HepG2 (cell line): ENCODE results near the gene FANCE. TPM values are rescaled to one million over a fixed set of nuclear protein-coding genes. Genes with fewer than 3 reads are reported as not detected.

Experiments
- GLI4 ChIP-seq: sonication (generic); formaldehyde crosslinking; IDR thresholded peaks from 2 replicates; pipeline ENCODE4 v1.5.1; 2020; ENCODE audit warnings: missing genetic modification reagents, mild to moderate bottlenecking, moderate library complexity, borderline replicate concordance
- MIER2 ChIP-seq: IDR thresholded peaks from 2 replicates; pipeline ENCODE4 v1.6.1; 2016; ENCODE audit warnings: missing biosample characterization, missing genetic modification reagents
- PCBP2 ChIP-seq: fragments of 200-400 bp; formaldehyde crosslinking; optimal IDR thresholded peaks from 2 replicates; pipeline ENCODE3; 2018; ENCODE audit warnings: low read length, low read depth; ENCODE audit not compliant: poor library complexity, severe bottlenecking
- RFX1 ChIP-seq: fragments of 450-650 bp; IDR thresholded peaks from 2 replicates; pipeline ENCODE4 v1.6.1; 2017
- SRSF4 ChIP-seq: fragments of 200-400 bp; formaldehyde crosslinking; IDR thresholded peaks from one replicate; pipeline ENCODE4 v1.6.1; 2018; ENCODE audit warnings: mild to moderate bottlenecking, low read depth, low read length, moderate library complexity; ENCODE audit not compliant: poor library complexity, severe bottlenecking
- SRSF9 ChIP-seq: fragments of 200-400 bp; formaldehyde crosslinking; IDR thresholded peaks from 2 replicates; pipeline ENCODE4 v1.6.1; 2018; ENCODE audit warnings: borderline replicate concordance, mild to moderate bottlenecking, low read depth, low read length; ENCODE audit not compliant: insufficient read depth, poor library complexity, severe bottlenecking
- STAG1 ChIP-seq: sonication (generic); formaldehyde crosslinking; IDR thresholded peaks from 2 replicates; pipeline ENCODE4 v1.4.0; 2020; ENCODE audit warnings: missing genetic modification reagents
- TEAD2 ChIP-seq: sonication (generic); formaldehyde crosslinking; IDR thresholded peaks from 2 replicates; pipeline ENCODE4 v1.9.0; 2021; ENCODE audit warnings: missing genetic modification reagents
- TERF1 ChIP-seq: sonication (generic); formaldehyde crosslinking; IDR thresholded peaks from 2 replicates; pipeline ENCODE4 v1.8.0; 2022; ENCODE audit warnings: mild to moderate bottlenecking, missing genetic modification reagents, moderate library complexity
- TFDP1 ChIP-seq: IDR thresholded peaks from 2 replicates; pipeline ENCODE4 v1.6.1; 2016; ENCODE audit warnings: missing compliant biosample characterization, missing genetic modification reagents, borderline replicate concordance
- ZEB1 ChIP-seq: IDR thresholded peaks from 2 replicates; pipeline ENCODE4 v1.6.1; 2012; ENCODE audit warnings: mild to moderate bottlenecking, low read depth, inconsistent platforms; ENCODE audit not compliant: insufficient replicate concordance
- ZFX ChIP-seq: sonication (generic); formaldehyde crosslinking; IDR thresholded peaks from 2 replicates; pipeline ENCODE4 v1.4.0; 2020; ENCODE audit warnings: mild to moderate bottlenecking, low read depth, missing genetic modification reagents, moderate library complexity
- ZKSCAN1 ChIP-seq: fragments of 150-350 bp; IDR thresholded peaks from 2 replicates; pipeline ENCODE4 v1.6.1; 2014; ENCODE audit warnings: low read length
- ZNF224 ChIP-seq: sonication (generic); formaldehyde crosslinking; IDR thresholded peaks from 2 replicates; pipeline ENCODE4 v1.5.0; 2020; ENCODE audit warnings: mild to moderate bottlenecking, missing genetic modification reagents
- ZNF225 ChIP-seq: sonication (generic); formaldehyde crosslinking; IDR thresholded peaks from 2 replicates; pipeline ENCODE4 v1.4.0; 2020; ENCODE audit warnings: mild to moderate bottlenecking, missing genetic modification reagents
- ZNF414 ChIP-seq: sonication (generic); formaldehyde crosslinking; IDR thresholded peaks from 2 replicates; pipeline ENCODE4 v1.5.0; 2020; ENCODE audit warnings: missing genetic modification reagents
- ZNF512B ChIP-seq: sonication (generic); formaldehyde crosslinking; IDR thresholded peaks from 2 replicates; pipeline ENCODE4 v1.5.1; 2020; ENCODE audit warnings: missing genetic modification reagents, mild to moderate bottlenecking, borderline replicate concordance
- ZNF597 ChIP-seq: sonication (generic); formaldehyde crosslinking; IDR thresholded peaks from 2 replicates; pipeline ENCODE4 v1.5.0; 2020; ENCODE audit warnings: missing genetic modification reagents
- ZNF784 ChIP-seq: sonication (generic); formaldehyde crosslinking; IDR thresholded peaks from 2 replicates; pipeline ENCODE4 v1.5.1; 2020; ENCODE audit warnings: missing genetic modification reagents, mild to moderate bottlenecking, borderline replicate concordance
- ZNF839 ChIP-seq: sonication (generic); formaldehyde crosslinking; IDR thresholded peaks from 2 replicates; pipeline ENCODE4 v1.4.0; 2020; ENCODE audit warnings: missing genetic modification reagents, mild to moderate bottlenecking, borderline replicate concordance
- polyA plus RNA-seq, 8 experiments: library from polyadenylated mRNA; depleted of rRNA in 3 of 8; stranded (reverse) in 7 of 8; unstranded in 1 of 8; fragments of >200 nt; fragmentation: Illumina TruSeq in 4 of 8; extraction: Trizol in 4 of 8; gene quantifications; 2 replicates each; pipeline versions ENCODE4 v1.2.1 to v1.2.3, GENCODE V29; 2011 to 2016; ENCODE audit warnings: low read depth in 4 of 8, missing spikeins in 1 of 8, mixed read lengths in 1 of 8; ENCODE audit not compliant: insufficient read depth in 1 of 8
- total RNA-seq, 5 experiments: library from RNA; depleted of rRNA; stranded (reverse); fragments of >200 nt; fragmentation: Illumina TruSeq; extraction: Trizol; gene quantifications; 2 replicates each; pipeline ENCODE4 v1.2.3, GENCODE V29; 2016; ENCODE audit warnings: low read depth in 1 of 5

FANCE gene
- total and polyA plus RNA-seq, 2 of the 13 experiments (the other 11 are each of a cell fraction or from before 2014, with no cell fraction given) = 7.1 to 11.2 TPM

- TF ChIP-seq ZNF512B (no peak), ZNF784 (CRISPR knock-in tag) (0 out of 2 replicates have a peak, but pooled peaks have one; percentile 63), ZNF414 (CRISPR knock-in tag) (peak; percentile 89), TEAD2 (CRISPR knock-in tag) (peak; percentile 95), ZNF839 (CRISPR knock-in tag) (0 out of 2 replicates have a peak, but pooled peaks have one; percentile 14), RFX1 (no peak), ZNF597 (CRISPR knock-in tag) (no peak), PCBP2 (no peak), ZEB1 (no peak), GLI4 (CRISPR knock-in tag) (peak; percentile 78), SRSF9 (no peak), ZNF225 (no peak), ZKSCAN1 (no peak), TERF1 (CRISPR knock-in tag) (peak; percentile 84; the same call in 1 of the 2 replicates), MIER2 (no peak), ZFX (peak; percentile 70), ZNF224 (CRISPR knock-in tag) (no peak), STAG1 (CRISPR knock-in tag) (no peak), SRSF4 (no peak), TFDP1 (CRISPR knock-in tag) (peak; percentile 91; the same call in 1 of the 2 replicates)
These were observed 45.7 kb downstream of the FANCE start (continued) for GRCh38 chr6:35497571-35498421.
